ENCODE measurements around the gene CNTD1. TPM values are rescaled to one million over a fixed set of nuclear protein-coding genes. Genes with fewer than 3 reads are reported as not detected.

Gene CNTD1
- total RNA-seq, 4 donors from 2014 or later = 0.17 to 1.4 TPM; not detected in 2

DNA sequence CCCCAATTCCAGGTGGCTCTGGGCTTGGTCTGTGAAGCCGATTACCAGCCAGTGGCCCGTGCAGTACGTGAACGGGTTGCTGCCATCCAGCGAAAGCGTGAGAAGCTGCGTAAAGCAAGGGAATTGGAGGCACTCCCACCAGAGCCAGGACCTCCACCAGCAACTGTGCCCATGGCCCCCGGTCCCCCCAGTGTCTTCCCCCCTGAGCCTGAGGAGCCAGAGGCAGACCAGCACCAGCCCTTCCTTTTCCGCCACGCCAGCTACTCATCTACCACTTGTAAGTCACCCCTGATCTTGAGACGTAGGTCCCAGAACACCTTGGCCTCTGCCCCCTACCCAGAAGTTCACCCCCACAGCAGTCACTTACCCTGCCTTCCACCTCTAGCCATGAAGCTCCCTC is 11.4 kb upstream of the CNTD1 start:
- H3K4me3 ChIP-seq (ENCODE audit: low read depth, poor library complexity, severe bottlenecking) = no peak overlapping the region
- TF ChIP-seq POLR2A (IDR thresholded peaks at IDR 0.05) = no peak
- TF ChIP-seq, protein P1, sequence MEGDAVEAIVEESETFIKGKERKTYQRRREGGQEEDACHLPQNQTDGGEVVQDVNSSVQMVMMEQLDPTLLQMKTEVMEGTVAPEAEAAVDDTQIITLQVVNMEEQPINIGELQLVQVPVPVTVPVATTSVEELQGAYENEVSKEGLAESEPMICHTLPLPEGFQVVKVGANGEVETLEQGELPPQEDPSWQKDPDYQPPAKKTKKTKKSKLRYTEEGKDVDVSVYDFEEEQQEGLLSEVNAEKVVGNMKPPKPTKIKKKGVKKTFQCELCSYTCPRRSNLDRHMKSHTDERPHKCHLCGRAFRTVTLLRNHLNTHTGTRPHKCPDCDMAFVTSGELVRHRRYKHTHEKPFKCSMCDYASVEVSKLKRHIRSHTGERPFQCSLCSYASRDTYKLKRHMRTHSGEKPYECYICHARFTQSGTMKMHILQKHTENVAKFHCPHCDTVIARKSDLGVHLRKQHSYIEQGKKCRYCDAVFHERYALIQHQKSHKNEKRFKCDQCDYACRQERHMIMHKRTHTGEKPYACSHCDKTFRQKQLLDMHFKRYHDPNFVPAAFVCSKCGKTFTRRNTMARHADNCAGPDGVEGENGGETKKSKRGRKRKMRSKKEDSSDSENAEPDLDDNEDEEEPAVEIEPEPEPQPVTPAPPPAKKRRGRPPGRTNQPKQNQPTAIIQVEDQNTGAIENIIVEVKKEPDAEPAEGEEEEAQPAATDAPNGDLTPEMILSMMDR (IDR thresholded peaks at IDR 0.05) = no peak
- DNase-seq (ENCODE audit: low spot score in 2 of 2) = no peak
- 90 to 92% methylated on average over 11 of the region's 11 CpGs for WGBS, 2 donors
- intact Hi-C loops (cut with DNase I; ENCODE audit: low total_unique reads) = no loop called here

DNA sequence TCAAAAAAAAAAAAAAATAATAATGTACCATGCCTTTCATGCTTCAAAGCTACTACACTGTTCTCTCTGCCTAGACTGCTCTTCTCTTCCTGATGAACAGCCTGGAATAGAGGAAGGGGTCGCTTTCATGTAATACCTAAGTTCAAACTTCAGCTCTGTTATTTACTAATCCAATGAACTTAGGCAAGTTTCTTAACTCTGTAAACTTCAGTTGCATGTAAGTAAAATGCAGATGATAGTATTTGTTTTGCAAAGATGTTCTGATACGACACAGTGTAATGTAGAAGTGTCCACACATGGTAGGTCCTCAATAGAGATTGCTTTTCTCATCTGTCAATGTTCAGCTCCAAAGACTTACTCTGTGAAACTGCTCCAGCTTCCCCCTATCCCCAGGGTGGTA is 6.7 kb upstream of the CNTD1 start:
- intact Hi-C loops (cut with DNase I; ENCODE audit: low total_unique reads) = no loop called here
- DNase-seq (ENCODE audit: low spot score in 2 of 2) = no peak
- 78 to 82% methylated on average over 2 of the region's 2 CpGs for WGBS, 2 donors
- TF ChIP-seq, protein P1 (IDR thresholded peaks at IDR 0.05) = no peak
- no peak for TF ChIP-seq POLR2A (IDR thresholded peaks at IDR 0.05)
- no peak overlapping the region for H3K4me3 ChIP-seq (ENCODE audit: low read depth, poor library complexity, severe bottlenecking)

DNA sequence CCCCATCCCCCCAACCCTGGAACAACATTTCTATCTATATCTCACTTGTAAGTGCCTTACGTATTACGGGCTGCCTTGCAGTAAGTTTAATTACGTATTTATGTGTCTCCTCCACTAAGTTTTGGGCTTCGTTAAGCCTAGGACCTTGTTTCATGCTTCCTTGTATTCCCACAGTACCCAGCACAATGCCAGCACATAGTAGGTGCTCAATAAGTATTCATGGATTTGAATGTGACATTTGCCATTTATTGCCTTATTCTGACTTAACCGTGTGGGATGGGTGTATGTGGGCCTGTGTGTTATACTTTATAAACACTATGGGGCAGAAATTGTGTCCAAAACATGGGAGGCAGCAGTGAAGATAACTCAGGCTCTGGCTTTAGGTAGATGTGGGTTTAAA is 6.1 kb upstream of the CNTD1 start:
- no peak for TF ChIP-seq POLR2A (IDR thresholded peaks at IDR 0.05)
- TF ChIP-seq, protein P1 (IDR thresholded peaks at IDR 0.05) = no peak
- intact Hi-C loops (cut with DNase I; ENCODE audit: low total_unique reads) = no loop called here
- no peak for DNase-seq (ENCODE audit: low spot score in 2 of 2)
- 68 to 71% methylated on average over 5 of the region's 5 CpGs for WGBS, 2 donors
- H3K4me3 ChIP-seq (ENCODE audit: low read depth, poor library complexity, severe bottlenecking) = no peak overlapping the region

DNA sequence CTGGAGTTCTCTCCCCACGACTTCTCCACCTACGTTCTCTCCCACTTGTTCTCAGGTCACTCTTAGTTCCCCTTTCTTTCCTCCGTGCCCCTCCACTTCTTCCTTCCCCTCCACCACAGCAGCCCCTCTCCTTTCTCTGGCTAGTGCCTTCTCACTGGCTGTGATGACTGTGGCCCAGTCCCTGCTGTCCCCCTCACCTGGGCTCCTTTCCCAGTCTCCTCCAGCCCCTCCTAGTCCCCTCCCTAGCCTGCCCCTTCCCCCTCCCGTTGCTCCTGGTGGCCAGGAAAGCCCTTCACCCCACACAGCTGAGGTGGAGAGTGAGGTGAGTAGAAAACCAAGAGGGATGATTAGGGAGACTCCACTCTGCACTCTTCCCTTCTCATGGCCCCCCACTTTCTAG is 3.6 kb upstream of the CNTD1 start:
- WGBS, 2 donors = 67 to 74% methylated on average over 4 of the region's 4 CpGs
- no peak for TF ChIP-seq POLR2A (IDR thresholded peaks at IDR 0.05)
- TF ChIP-seq, protein P1 (IDR thresholded peaks at IDR 0.05) = no peak
- no peak for DNase-seq (ENCODE audit: low spot score in 2 of 2)
- H3K4me3 ChIP-seq (ENCODE audit: low read depth, poor library complexity, severe bottlenecking) = no peak overlapping the region
- intact Hi-C loops (cut with DNase I; ENCODE audit: low total_unique reads) = no loop called here

DNA sequence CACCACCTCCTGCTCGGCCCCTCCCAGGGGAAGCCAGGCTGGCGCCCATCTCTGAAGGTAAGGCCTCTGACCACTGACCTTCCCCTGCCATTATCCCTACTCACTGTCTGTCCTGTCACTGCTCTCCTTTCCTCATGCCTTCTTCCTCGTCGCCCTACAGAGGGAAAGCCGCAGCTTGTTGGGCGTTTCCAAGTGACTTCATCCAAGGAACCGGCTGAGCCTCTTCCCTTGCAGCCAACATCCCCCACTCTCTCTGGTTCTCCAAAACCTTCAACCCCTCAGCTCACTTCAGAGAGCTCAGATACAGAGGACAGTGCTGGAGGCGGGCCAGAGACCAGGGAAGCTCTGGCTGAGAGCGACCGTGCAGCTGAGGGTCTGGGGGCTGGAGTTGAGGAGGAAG is 3.2 kb upstream of the CNTD1 start:
- TF ChIP-seq, protein P1 (IDR thresholded peaks at IDR 0.05) = no peak
- TF ChIP-seq POLR2A (IDR thresholded peaks at IDR 0.05) = no peak
- 79 to 89% methylated on average over 10 of the region's 10 CpGs for WGBS, 2 donors
- no peak overlapping the region for H3K4me3 ChIP-seq (ENCODE audit: low read depth, poor library complexity, severe bottlenecking)
- intact Hi-C loops (cut with DNase I; ENCODE audit: low total_unique reads) = no loop called here
- DNase-seq (ENCODE audit: low spot score in 2 of 2) = no peak

DNA sequence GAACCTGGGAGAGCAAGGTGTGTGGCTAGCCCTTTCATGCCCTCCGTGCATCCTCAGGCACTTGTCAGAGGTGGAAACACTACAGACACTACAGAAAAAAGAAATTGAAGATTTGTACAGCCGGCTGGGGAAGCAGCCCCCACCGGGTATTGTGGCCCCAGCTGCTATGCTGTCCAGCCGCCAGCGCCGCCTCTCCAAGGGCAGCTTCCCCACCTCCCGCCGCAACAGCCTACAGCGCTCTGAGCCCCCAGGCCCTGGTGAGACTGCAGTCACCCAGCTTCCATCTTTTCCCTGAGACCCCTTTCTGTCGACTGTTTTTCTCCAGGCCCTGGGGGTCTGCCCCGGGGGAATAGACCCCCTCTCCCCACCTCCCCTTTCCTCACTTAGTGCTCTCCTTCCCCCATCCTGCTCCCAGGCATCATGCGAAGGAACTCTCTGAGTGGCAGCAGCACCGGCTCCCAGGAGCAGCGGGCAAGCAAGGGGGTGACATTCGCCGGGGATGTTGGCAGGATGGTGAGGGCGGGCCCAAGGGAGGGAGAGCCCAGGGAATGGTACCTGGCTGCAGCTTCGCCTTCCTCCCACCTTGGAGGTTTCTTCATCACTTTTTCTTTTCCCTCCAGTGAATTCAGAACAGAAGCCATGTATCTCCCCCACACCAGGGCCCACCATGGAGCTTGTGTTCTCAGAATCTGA is 2.4 kb upstream of the CNTD1 start:
- WGBS, 2 donors = 89 to 91% methylated on average over 17 to 18 of the region's 18 CpGs
- DNase-seq (ENCODE audit: low spot score in 2 of 2) = no peak
- no peak for TF ChIP-seq POLR2A (IDR thresholded peaks at IDR 0.05)
- TF ChIP-seq, protein P1 (IDR thresholded peaks at IDR 0.05) = no peak
- intact Hi-C loops (cut with DNase I; ENCODE audit: low total_unique reads) = no loop called here
- H3K4me3 ChIP-seq (ENCODE audit: low read depth, poor library complexity, severe bottlenecking) = no peak overlapping the region

Data from lower leg skin (tissue), 4 donors.